ENCODE measurements around the gene RBBP6. TPM values are rescaled to one million over a fixed set of nuclear protein-coding genes. Genes with fewer than 3 reads are reported as not detected.
"Not testable (repeated sequence)": the region's sequence is repeated elsewhere in the genome, so short reads cannot be mapped to it uniquely, and the experiment has no call there.

RBBP6 gene
- total RNA-seq, 2 experiments from 2014 or later: 63.7 to 66.4 TPM

GRCh38 chr16:24544640-24545039 is 5.3 kb downstream of the RBBP6 start:
- H3K4me3 Mint-ChIP-seq: no peak overlapping the region
- ChIA-PET CTCF (no interaction called here), POLR2A (no interaction called here)
- no peaks in the 10 kb centered on the region for H3K9me3 Mint-ChIP-seq
- no peaks in the 10 kb centered on the region for H3K27me3 Mint-ChIP-seq
- H3K4me1 Mint-ChIP-seq: peaks cover 56% of the 10 kb centered on the region
- no peak for DNase-seq
- H3K27ac Mint-ChIP-seq: no peak overlapping the region
- H3K36me3 Mint-ChIP-seq (ENCODE audit: low read depth): peaks cover 64% of the 10 kb centered on the region

GRCh38 chr16:24550295-24550694 is 10.9 kb downstream of the RBBP6 start:
- POLR2A ChIA-PET: interaction anchor here (0.7 kb wide), 1 partner anchor 144 kb away, joined by 3 read pairs; no protein-coding TSS in a partner anchor
- H3K27ac Mint-ChIP-seq: no peak overlapping the region
- H3K9me3 Mint-ChIP-seq: no peaks in the 10 kb centered on the region

GRCh38 chr16:24552705-24553246 is 13.4 kb downstream of the RBBP6 start:
- CTCF ChIA-PET: interaction anchor here (0.7 to 1.7 kb wide), 3 partner anchors 12 to 19 kb away, joined by 3 read pairs; no protein-coding TSS in a partner anchor
- peaks cover 16% of the 10 kb centered on the region for H3K4me1 Mint-ChIP-seq

More at GRCh38 chr16:24550295-24550694, 10.9 kb downstream of the RBBP6 start:
- peaks cover 43% of the 10 kb centered on the region for H3K36me3 Mint-ChIP-seq (ENCODE audit: low read depth)
- peaks cover 28% of the 10 kb centered on the region for H3K4me1 Mint-ChIP-seq
- H3K4me3 Mint-ChIP-seq: no peak overlapping the region
- DNase-seq: no peak
- CTCF ChIA-PET: interaction anchor here (0.9 to 1.2 kb wide), 2 partner anchors 8 to 10 kb away, joined by 3 read pairs; no protein-coding TSS in a partner anchor
- no peaks in the 10 kb centered on the region for H3K27me3 Mint-ChIP-seq

GRCh38 chr16:24553983-24554382 is 14.6 kb downstream of the RBBP6 start:
- H3K36me3 Mint-ChIP-seq (ENCODE audit: low read depth): peaks cover 49% of the 10 kb centered on the region
- H3K4me3 Mint-ChIP-seq: no peak overlapping the region
- POLR2A ChIA-PET: no interaction called here
- H3K4me1 Mint-ChIP-seq: peaks cover 16% of the 10 kb centered on the region
- H3K27me3 Mint-ChIP-seq: no peaks in the 10 kb centered on the region
- no peaks in the 10 kb centered on the region for H3K9me3 Mint-ChIP-seq
- no peak for DNase-seq
- no peak overlapping the region for H3K27ac Mint-ChIP-seq
- CTCF ChIA-PET: interaction anchor here (0.6 to 1.2 kb wide), 3 partner anchors 8 to 13 kb away, joined by 3 to 5 read pairs (median 4); no protein-coding TSS in a partner anchor

More at GRCh38 chr16:24552705-24553246, 13.4 kb downstream of the RBBP6 start:
- Mint-ChIP-seq H3K27ac (no peak overlapping the region), H3K27me3 (no peaks in the 10 kb centered on the region), H3K9me3 (no peaks in the 10 kb centered on the region), H3K4me3 (no peak overlapping the region), H3K36me3 (ENCODE audit: low read depth) (peaks cover 45% of the 10 kb centered on the region)
- POLR2A ChIA-PET: interaction anchor here (0.6 to 1.2 kb wide), 2 partner anchors 14 to 32 kb away, joined by 3 to 4 read pairs; no protein-coding TSS in a partner anchor
- DNase-seq: no peak

- no peak for DNase-seq
- H3K9me3 Mint-ChIP-seq: no peaks in the 10 kb centered on the region
- POLR2A ChIA-PET: no interaction called here
- CTCF ChIA-PET: no interaction called here
- peaks cover 47% of the 10 kb centered on the region for H3K36me3 Mint-ChIP-seq (ENCODE audit: low read depth)
- H3K4me1 Mint-ChIP-seq: peaks cover 9% of the 10 kb centered on the region
- no peaks in the 10 kb centered on the region for H3K27me3 Mint-ChIP-seq
- no peak overlapping the region for H3K27ac Mint-ChIP-seq
- no peak overlapping the region for H3K4me3 Mint-ChIP-seq
Measured at GRCh38 chr16:24555346-24555872, 16.0 kb downstream of the RBBP6 start.

GRCh38 chr16:24562811-24563210 is 23.4 kb downstream of the RBBP6 start:
- Mint-ChIP-seq H3K4me1 (peaks cover 10% of the 10 kb centered on the region), H3K4me3 (no peak overlapping the region), H3K27ac (no peak overlapping the region), H3K27me3 (no peaks in the 10 kb centered on the region), H3K36me3 (ENCODE audit: low read depth) (peaks cover 73% of the 10 kb centered on the region), H3K9me3 (no peaks in the 10 kb centered on the region)
- DNase-seq: no peak
- ChIA-PET CTCF (interaction anchor here (0.7 to 1.4 kb wide), 2 partner anchors 20 to 150 kb away, joined by 3 to 4 read pairs; no protein-coding TSS in a partner anchor), POLR2A (no interaction called here)

- ChIA-PET POLR2A (no interaction called here), CTCF (interaction anchor here (1.0 kb wide), 1 partner anchor 30 kb away, joined by 3 read pairs; no protein-coding TSS in a partner anchor)
- Mint-ChIP-seq H3K9me3 (peaks cover 13% of the 10 kb centered on the region), H3K4me1 (peaks cover 6% of the 10 kb centered on the region), H3K27ac (no peak overlapping the region), H3K36me3 (ENCODE audit: low read depth) (peaks cover 85% of the 10 kb centered on the region), H3K4me3 (no peak overlapping the region), H3K27me3 (no peaks in the 10 kb centered on the region)
- DNase-seq: no peak
Measured at GRCh38 chr16:24568392-24568791, 29.0 kb downstream of the RBBP6 start.

GRCh38 chr16:24571096-24571495 is 31.7 kb downstream of the RBBP6 start:
- Mint-ChIP-seq H3K4me1 (peaks cover under 1% of the 10 kb centered on the region), H3K27me3 (no peaks in the 10 kb centered on the region), H3K27ac (no peak overlapping the region), H3K36me3 (ENCODE audit: low read depth) (peaks cover 66% of the 10 kb centered on the region), H3K4me3 (no peak overlapping the region), H3K9me3 (peaks cover 13% of the 10 kb centered on the region)
- ChIA-PET POLR2A (no interaction called here), CTCF (no interaction called here)
- no peak for DNase-seq

- no peak for DNase-seq
- peaks cover 2% of the 10 kb centered on the region for H3K27me3 Mint-ChIP-seq
- no peak overlapping the region for H3K27ac Mint-ChIP-seq
- peaks cover 60% of the 10 kb centered on the region for H3K36me3 Mint-ChIP-seq (ENCODE audit: low read depth)
- no peaks in the 10 kb centered on the region for H3K4me1 Mint-ChIP-seq
- ChIA-PET CTCF (interaction anchor here (0.6 kb wide), 1 partner anchor 19 kb away, joined by 3 read pairs; no protein-coding TSS in a partner anchor), POLR2A (no interaction called here)
- no peak overlapping the region for H3K4me3 Mint-ChIP-seq
- peaks cover 13% of the 10 kb centered on the region for H3K9me3 Mint-ChIP-seq
Measured at GRCh38 chr16:24572069-24572468, 32.7 kb downstream of the RBBP6 start.

- Mint-ChIP-seq H3K4me3 (no peak overlapping the region), H3K36me3 (ENCODE audit: low read depth) (peaks cover 50% of the 10 kb centered on the region), H3K27ac (no peak overlapping the region), H3K27me3 (peaks cover 2% of the 10 kb centered on the region), H3K4me1 (no peaks in the 10 kb centered on the region), H3K9me3 (peaks cover 13% of the 10 kb centered on the region)
- no peak for DNase-seq
- ChIA-PET CTCF (interaction anchor here (0.6 kb wide), 1 partner anchor 40 kb away, joined by 3 read pairs; no protein-coding TSS in a partner anchor), POLR2A (no interaction called here)
Measured at GRCh38 chr16:24573141-24573540, 33.8 kb downstream of the RBBP6 start.

GRCh38 chr16:24574515-24575485 is 35.4 kb downstream of the RBBP6 start:
- H3K4me1 Mint-ChIP-seq, H3K4me3 Mint-ChIP-seq, CTCF ChIA-PET, H3K9me3 Mint-ChIP-seq, POLR2A ChIA-PET, DNase-seq, H3K27ac Mint-ChIP-seq, H3K27me3 Mint-ChIP-seq: not testable (repeated sequence)
- H3K36me3 Mint-ChIP-seq (ENCODE audit: low read depth): peaks cover 33% of the 10 kb centered on the region

- H3K27ac Mint-ChIP-seq, H3K27me3 Mint-ChIP-seq, DNase-seq, H3K9me3 Mint-ChIP-seq, H3K4me1 Mint-ChIP-seq, POLR2A ChIA-PET, H3K4me3 Mint-ChIP-seq: not testable (repeated sequence)
- peaks cover 25% of the 10 kb centered on the region for H3K36me3 Mint-ChIP-seq (ENCODE audit: low read depth)
- CTCF ChIA-PET: interaction anchor here (1.3 kb wide), 1 partner anchor 34 kb away, joined by 4 read pairs; no protein-coding TSS in a partner anchor
Measured at GRCh38 chr16:24575791-24576190, 36.4 kb downstream of the RBBP6 start.

Measured in activated CD4-positive, alpha-beta T cell treated with anti-CD3 and anti-CD28 coated beads, Interleukin-2, amount 10 ng/mL, durations not matched to agents 7 days and 5 days (primary cell).